ENCODE measurements around the gene ARHGEF40.

The ARHGEF40 gene

DNA sequence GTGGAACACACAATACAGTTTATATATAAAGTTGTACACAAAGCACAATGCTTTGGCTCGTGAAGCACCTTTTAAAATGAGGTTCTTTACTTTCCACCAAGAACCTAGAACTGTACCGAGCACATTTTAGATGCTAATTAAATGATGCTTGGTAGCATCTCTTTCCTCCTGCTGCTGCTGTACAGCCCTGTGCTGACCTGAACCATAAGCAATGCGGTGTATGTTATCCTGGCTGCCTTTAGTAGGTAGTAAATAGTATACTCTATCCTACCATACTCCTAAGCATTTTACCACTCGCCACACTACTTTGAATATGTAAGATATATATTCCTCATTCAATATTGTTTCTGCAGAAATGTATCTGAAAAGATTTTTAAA, 15.3 kb upstream of the ARHGEF40 start:
- no peak overlapping the region for H3K9ac ChIP-seq (ENCODE audit: low read depth, low read length)
- H3K9me3 ChIP-seq (replicated peaks; ENCODE audit: low read length): no peaks in the 10 kb centered on the region
- H3K36me3 ChIP-seq (ENCODE audit: insufficient read depth, low read length): no peaks in the 10 kb centered on the region
- H3K27me3 ChIP-seq (ENCODE audit: control insufficient read depth, insufficient read depth, low read length): peaks cover 6% of the 10 kb centered on the region
- H3K4me1 ChIP-seq (ENCODE audit: control insufficient read depth, insufficient read depth, low read length): no peaks in the 10 kb centered on the region
- H3K4me3 ChIP-seq (ENCODE audit: low read length): no peak overlapping the region
- no peak overlapping the region for H3K4me2 ChIP-seq (ENCODE audit: low read length)

DNA sequence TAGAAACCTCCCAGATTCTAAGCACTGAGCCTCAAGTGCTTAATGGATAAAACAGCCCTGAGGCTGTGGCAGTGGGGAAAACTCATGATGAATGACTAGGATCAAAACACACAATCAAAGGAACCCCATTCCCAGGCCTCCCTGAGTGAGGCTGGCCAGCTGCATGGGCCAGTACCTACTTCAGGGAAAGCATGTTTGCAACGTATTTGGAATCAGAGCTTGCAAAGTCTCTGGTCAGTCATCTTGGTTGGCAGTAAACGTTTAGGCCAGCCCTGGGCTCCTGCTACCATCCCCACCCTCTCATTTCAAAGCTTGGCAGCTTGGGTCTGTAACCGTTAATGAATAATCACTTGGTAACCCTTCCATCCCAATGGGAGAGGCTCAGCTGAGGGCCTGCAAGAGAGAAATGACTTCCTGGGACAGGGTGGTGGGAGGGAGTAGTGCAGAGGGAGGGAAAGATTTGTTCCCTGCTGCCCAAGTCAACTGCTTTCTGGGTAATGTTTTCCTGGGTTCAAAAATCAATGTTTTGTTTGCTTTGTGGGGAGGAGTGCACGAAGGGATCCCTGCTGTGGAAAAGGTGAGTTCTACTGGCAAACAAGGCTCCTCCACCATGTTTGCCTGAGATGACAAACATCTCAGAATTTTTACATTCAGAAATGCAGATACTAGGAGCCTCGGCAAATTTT, 14.5 kb upstream of the ARHGEF40 start:
- no peaks in the 10 kb centered on the region for H3K36me3 ChIP-seq (ENCODE audit: insufficient read depth, low read length)
- no peaks in the 10 kb centered on the region for H3K9me3 ChIP-seq (replicated peaks; ENCODE audit: low read length)
- peaks cover 9% of the 10 kb centered on the region for H3K27me3 ChIP-seq (ENCODE audit: control insufficient read depth, insufficient read depth, low read length)
- no peak overlapping the region for H3K9ac ChIP-seq (ENCODE audit: low read depth, low read length)
- H3K4me3 ChIP-seq (ENCODE audit: low read length): no peak overlapping the region
- H3K4me1 ChIP-seq (ENCODE audit: control insufficient read depth, insufficient read depth, low read length): no peaks in the 10 kb centered on the region
- H3K4me2 ChIP-seq (ENCODE audit: low read length): no peak overlapping the region

DNA sequence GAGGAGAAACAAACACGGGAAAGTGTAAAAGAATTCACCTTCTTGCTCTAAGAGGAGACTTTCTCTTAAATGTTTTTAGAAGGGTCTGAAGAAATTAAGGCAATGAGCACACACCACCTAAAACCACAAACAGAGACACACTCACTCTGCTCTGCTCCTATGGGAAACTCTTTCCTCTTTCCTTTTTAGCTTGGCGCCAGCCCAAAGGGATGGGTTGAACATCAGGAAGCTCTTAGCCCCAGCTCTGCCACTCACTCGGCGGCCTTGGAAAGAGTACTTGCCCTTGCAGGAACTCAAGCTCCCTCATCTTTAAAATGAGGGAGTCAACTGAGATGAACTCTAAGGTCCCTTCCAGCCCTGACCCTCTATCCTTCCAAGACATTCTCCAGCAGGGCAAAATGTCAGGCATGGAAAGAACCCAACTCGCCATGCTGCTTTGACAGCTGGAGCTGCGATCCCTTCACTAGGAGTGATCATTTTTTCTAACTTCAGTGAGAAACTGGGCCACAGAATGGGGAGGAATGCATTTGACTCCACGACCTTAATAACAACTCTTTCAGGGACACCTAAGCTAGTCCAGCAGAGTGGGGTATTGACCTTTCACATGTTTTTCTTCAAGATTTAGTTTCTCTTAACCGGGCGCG, 13.5 kb upstream of the ARHGEF40 start:
- no peak overlapping the region for H3K4me3 ChIP-seq (ENCODE audit: low read length)
- H3K36me3 ChIP-seq (ENCODE audit: insufficient read depth, low read length): no peaks in the 10 kb centered on the region

DNA sequence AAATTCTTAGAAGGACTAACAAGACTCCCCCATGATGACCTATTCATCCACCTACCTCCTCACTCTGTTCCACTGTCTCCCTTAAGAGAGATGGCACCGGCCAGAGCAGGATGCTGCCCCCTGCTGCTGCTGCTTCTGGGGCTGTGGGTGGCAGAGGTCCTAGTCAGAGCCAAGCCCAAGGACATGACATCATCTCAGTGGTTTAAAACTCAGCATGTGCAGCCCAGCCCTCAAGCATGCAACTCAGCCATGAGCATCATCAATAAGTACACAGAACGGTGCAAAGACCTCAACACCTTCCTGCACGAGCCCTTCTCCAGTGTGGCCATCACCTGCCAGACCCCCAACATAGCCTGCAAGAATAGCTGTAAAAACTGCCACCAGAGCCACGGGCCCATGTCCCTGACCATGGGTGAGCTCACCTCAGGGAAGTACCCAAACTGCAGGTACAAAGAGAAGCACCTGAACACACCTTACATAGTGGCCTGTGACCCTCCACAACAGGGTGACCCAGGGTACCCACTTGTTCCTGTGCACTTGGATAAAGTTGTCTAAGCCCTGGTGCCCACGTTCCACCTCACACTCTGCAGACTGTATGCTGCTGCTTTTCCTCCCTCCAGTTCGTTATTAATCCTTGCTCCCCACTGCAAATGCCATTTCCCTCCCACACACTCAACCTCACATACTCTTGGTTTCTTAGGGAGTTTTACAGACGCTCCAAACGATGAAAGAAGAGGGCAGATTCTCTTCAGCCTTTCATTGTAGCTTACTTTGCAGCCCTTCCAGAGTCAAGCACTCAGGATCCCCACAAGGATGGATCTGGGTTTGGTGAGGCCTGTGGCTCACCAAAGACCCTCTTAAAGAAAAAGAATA, 12.1 kb upstream of the ARHGEF40 start, which contains the start of gene RNASE8:
RNASE8 (plus strand) TSS at position 20 of the 873 bp plus-strand sequence; CDS start at position 91, 71 bp downstream.
- Histone ChIP-seq H3K4me3 (ENCODE audit: low read length) (no peak within 1 kb of the TSS), H3K9ac (ENCODE audit: low read depth, low read length) (no peak within 1 kb of the TSS), H3K4me2 (ENCODE audit: low read length) (no peak within 1 kb of the TSS), H3K27me3 (ENCODE audit: control insufficient read depth, insufficient read depth, low read length) (peaks cover 5% of the 10 kb centered on the region), H3K9me3 (replicated peaks; ENCODE audit: low read length) (no peaks in the 10 kb centered on the region), H3K4me1 (ENCODE audit: control insufficient read depth, insufficient read depth, low read length) (peaks cover 2% of the 10 kb centered on the region), H3K36me3 (ENCODE audit: insufficient read depth, low read length) (no peaks in the 10 kb centered on the region)

More for the DNA sequence above, 13.5 kb upstream of the ARHGEF40 start:
- Histone ChIP-seq H3K9ac (ENCODE audit: low read depth, low read length) (no peak overlapping the region), H3K9me3 (replicated peaks; ENCODE audit: low read length) (no peaks in the 10 kb centered on the region), H3K4me2 (ENCODE audit: low read length) (no peak overlapping the region), H3K27me3 (ENCODE audit: control insufficient read depth, insufficient read depth, low read length) (peaks cover 7% of the 10 kb centered on the region), H3K4me1 (ENCODE audit: control insufficient read depth, insufficient read depth, low read length) (no peaks in the 10 kb centered on the region)

DNA sequence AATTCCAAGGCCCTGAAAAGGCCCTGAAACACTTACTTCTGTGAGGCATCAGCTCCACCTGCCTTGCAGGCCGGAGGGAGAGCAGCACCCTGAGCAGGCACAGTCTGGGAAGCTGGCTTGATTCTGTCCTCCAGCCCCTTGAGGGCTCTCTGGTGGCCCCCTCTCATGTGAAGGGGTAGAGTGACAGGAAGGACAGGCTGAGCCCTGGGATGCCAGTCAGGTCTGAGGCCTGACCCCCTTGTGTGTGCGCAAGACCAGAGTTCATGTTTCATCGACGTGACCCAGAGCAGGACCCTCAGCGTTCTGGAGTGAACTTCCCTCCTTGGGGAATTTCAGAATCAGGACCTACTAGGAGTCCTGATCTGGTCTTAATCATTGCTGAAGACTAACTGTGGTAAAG, 11.2 kb upstream of the ARHGEF40 start:
- peaks cover 10% of the 10 kb centered on the region for H3K4me1 ChIP-seq (ENCODE audit: control insufficient read depth, insufficient read depth, low read length)
- no peaks in the 10 kb centered on the region for H3K36me3 ChIP-seq (ENCODE audit: insufficient read depth, low read length)
- no peak overlapping the region for H3K4me3 ChIP-seq (ENCODE audit: low read length)
- no peak overlapping the region for H3K9ac ChIP-seq (ENCODE audit: low read depth, low read length)
- H3K9me3 ChIP-seq (replicated peaks; ENCODE audit: low read length): no peaks in the 10 kb centered on the region
- peaks cover 5% of the 10 kb centered on the region for H3K27me3 ChIP-seq (ENCODE audit: control insufficient read depth, insufficient read depth, low read length)
- H3K4me2 ChIP-seq (ENCODE audit: low read length): no peak overlapping the region

DNA sequence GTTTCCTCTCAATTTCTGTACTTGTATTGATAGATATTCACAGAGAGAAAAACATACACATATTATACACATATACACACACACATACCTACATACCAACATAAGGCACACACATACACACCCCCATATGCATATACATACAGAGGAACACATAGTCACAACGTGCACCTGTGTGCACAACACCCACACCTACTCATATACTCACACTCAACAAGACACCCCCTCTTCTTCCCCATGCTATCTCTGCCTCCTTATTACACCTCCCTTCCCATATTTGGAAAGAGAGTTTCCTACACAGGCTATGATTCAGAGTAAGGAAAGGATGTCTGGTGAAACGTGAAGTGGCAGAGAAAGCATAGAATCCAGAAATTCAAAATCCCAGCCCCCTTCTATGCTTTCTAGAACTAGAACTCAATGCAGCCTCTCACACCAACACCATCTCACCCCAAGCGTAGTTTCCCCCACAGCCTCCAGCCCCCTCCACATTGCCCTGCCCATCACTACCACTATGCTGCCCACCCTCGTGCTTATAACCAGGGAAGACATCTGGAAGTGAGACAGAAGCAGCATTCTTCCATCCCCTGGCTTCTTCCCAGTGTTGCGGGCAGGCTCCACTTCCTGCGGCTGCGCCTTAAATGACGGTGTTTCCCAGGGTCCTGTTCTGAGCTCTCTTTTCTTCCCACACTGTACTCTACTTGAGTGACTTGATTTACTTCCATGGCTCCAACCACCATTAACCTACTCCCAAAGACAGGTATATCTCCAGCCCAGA, 10.1 kb upstream of the ARHGEF40 start:
- H3K9ac ChIP-seq (ENCODE audit: low read depth, low read length): no peak overlapping the region
- H3K36me3 ChIP-seq (ENCODE audit: insufficient read depth, low read length): no peaks in the 10 kb centered on the region
- H3K4me3 ChIP-seq (ENCODE audit: low read length): no peak overlapping the region
- no peaks in the 10 kb centered on the region for H3K9me3 ChIP-seq (replicated peaks; ENCODE audit: low read length)
- H3K4me2 ChIP-seq (ENCODE audit: low read length): no peak overlapping the region
- H3K27me3 ChIP-seq (ENCODE audit: control insufficient read depth, insufficient read depth, low read length): peaks cover 5% of the 10 kb centered on the region
- peaks cover 11% of the 10 kb centered on the region for H3K4me1 ChIP-seq (ENCODE audit: control insufficient read depth, insufficient read depth, low read length)

DNA sequence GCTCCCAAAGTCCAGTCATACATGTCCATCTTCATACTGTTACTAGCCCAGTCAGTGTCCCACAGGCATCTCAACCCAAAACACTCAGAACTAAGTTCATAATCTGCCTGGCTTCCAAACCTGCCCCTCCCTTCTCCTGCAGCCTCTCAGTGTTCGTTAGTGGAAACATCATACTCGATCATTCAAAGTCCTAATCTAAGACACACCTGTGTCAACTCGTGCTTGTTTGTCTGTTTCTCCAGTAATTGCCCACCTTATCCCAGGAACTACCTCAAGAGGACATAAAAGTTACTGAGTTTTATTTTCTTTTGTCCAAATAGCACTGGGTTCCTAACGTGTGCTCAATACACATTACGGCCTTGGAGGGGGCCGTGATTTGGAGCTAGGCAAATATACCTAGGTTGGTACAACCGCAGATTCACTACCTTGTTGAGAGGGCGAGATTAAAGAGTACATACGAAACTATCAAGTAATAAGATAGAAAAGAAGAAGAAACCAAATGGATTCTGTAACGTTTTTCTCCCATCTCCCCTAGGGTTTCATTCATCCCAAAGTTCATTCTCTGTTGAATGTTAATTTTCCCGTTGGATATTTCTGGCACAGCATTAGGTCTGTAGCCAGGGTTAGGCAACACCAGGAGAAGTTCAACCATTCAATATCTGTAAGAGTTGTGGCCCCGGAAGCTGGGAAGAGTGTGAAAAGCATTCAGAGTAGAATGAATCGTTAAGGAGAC, 9.3 kb upstream of the ARHGEF40 start:
- no peaks in the 10 kb centered on the region for H3K9me3 ChIP-seq (replicated peaks; ENCODE audit: low read length)
- no peak overlapping the region for H3K9ac ChIP-seq (ENCODE audit: low read depth, low read length)
- H3K4me2 ChIP-seq (ENCODE audit: low read length): no peak overlapping the region
- peaks cover 5% of the 10 kb centered on the region for H3K27me3 ChIP-seq (ENCODE audit: control insufficient read depth, insufficient read depth, low read length)
- peaks cover 11% of the 10 kb centered on the region for H3K4me1 ChIP-seq (ENCODE audit: control insufficient read depth, insufficient read depth, low read length)
- no peak overlapping the region for H3K4me3 ChIP-seq (ENCODE audit: low read length)
- no peaks in the 10 kb centered on the region for H3K36me3 ChIP-seq (ENCODE audit: insufficient read depth, low read length)

DNA sequence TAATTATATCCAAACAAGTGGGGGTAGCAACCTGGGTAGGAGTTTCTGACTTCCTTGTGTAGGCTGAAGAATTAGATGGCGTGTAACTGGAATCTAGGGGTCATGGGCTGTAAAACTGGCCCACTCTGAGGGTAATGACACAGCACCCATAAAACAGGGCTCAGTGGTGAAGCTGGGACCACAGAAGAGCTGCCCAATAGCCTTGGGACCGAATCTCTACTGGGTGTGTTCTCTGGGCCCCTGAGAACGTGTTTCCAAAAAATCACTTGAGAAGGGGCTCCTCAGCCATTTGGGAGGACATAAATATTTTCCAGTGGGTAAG, 8.8 kb upstream of the ARHGEF40 start:
- H3K4me1 ChIP-seq (ENCODE audit: control insufficient read depth, insufficient read depth, low read length): peaks cover 11% of the 10 kb centered on the region
- no peak overlapping the region for H3K9ac ChIP-seq (ENCODE audit: low read depth, low read length)
- H3K9me3 ChIP-seq (replicated peaks; ENCODE audit: low read length): no peaks in the 10 kb centered on the region
- no peak overlapping the region for H3K4me2 ChIP-seq (ENCODE audit: low read length)
- H3K36me3 ChIP-seq (ENCODE audit: insufficient read depth, low read length): no peaks in the 10 kb centered on the region
- H3K27me3 ChIP-seq (ENCODE audit: control insufficient read depth, insufficient read depth, low read length): peaks cover 5% of the 10 kb centered on the region
- no peak overlapping the region for H3K4me3 ChIP-seq (ENCODE audit: low read length)

DNA sequence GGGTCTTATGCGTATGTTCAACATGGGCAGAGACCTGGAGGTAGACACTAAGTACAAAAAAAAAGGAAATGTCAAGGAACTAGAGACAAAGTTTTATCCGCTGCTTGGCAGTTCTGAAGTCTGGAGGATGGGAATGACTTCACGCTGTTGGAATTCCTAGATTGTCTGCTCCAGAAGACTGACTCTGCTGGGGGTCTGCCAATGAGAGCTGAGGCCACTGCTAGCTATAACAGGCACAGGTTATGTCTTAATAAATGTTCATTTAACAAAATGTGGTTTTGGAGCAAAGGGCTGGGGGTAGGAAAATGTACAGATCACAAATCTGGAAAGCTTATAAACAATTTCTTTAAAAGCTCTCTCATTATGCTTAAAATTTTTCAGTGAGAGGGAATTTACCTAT, 6.6 kb upstream of the ARHGEF40 start:
- Histone ChIP-seq H3K27me3 (ENCODE audit: control insufficient read depth, insufficient read depth, low read length) (peaks cover 5% of the 10 kb centered on the region), H3K4me1 (ENCODE audit: control insufficient read depth, insufficient read depth, low read length) (peaks cover 11% of the 10 kb centered on the region), H3K36me3 (ENCODE audit: insufficient read depth, low read length) (no peaks in the 10 kb centered on the region), H3K4me2 (ENCODE audit: low read length) (peak overlapping the region; percentile 22), H3K4me3 (ENCODE audit: low read length) (no peak overlapping the region), H3K9me3 (replicated peaks; ENCODE audit: low read length) (no peaks in the 10 kb centered on the region), H3K9ac (ENCODE audit: low read depth, low read length) (no peak overlapping the region)

DNA sequence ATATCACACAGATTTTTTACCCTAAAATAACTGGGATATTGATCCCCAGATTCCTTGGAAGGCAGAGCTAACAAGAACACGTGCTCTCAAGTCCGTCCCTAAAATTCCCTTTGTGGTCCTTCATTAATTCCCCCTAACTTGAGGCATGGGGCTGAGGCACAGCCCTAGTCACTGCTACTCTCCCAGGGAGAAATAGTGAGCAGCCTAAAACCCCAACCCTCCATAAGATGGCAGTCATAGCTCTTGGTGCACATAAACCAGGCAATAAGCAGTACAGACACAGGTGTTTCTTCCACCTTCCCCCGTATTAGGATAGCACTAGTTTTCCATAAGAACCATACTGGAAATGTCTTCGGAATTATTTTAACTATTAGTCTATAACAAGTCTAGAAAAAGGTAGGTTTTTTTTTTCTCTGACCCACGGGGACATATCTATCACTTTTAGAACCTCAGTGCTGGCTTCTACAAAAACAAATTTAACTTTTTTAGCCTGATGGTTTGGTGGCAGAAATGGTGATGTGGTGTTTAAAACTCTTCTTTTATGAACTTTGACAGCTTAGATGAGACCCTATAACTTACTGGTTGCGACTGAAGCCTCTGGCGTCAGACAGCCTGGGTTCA, 3.1 kb upstream of the ARHGEF40 start:
- H3K4me1 ChIP-seq (ENCODE audit: control insufficient read depth, insufficient read depth, low read length): peaks cover 29% of the 10 kb centered on the region
- no peaks in the 10 kb centered on the region for H3K27me3 ChIP-seq (ENCODE audit: control insufficient read depth, insufficient read depth, low read length)
- no peak overlapping the region for H3K9ac ChIP-seq (ENCODE audit: low read depth, low read length)
- no peak overlapping the region for H3K4me3 ChIP-seq (ENCODE audit: low read length)
- no peak overlapping the region for H3K4me2 ChIP-seq (ENCODE audit: low read length)
- H3K36me3 ChIP-seq (ENCODE audit: insufficient read depth, low read length): no peaks in the 10 kb centered on the region
- H3K9me3 ChIP-seq (replicated peaks; ENCODE audit: low read length): no peaks in the 10 kb centered on the region

Data from skeletal muscle satellite cell (primary cell).